PFSK-1 (cell line): ENCODE data around the gene USP48.
A peak's percentile ranks its signal among the peaks of the same experiment; 100 is the strongest.

Experiments
- FOXP2 ChIP-seq: optimal IDR thresholded peaks from 2 replicates; pipeline ENCODE3; 2011; ENCODE audit warnings: borderline replicate concordance, control low read depth, inconsistent platforms; ENCODE audit not compliant: insufficient read depth; ENCODE audit errors: extremely low read length, extremely low read depth
- POLR2AphosphoS5 ChIP-seq: IDR thresholded peaks from 2 replicates; pipeline ENCODE4 v1.6.1; 2012; ENCODE audit warnings: low read depth, mild to moderate bottlenecking, control low read depth, low read length, moderate library complexity
- REST ChIP-seq, 2 experiments: IDR thresholded peaks; 2 replicates each; pipeline versions ENCODE4 v1.6.1 to v1.8.0; 2011 to 2012; ENCODE audit warnings: low read depth in 2 of 2, low read length in 2 of 2, control low read depth in 1 of 2, inconsistent platforms in 1 of 2, mild to moderate bottlenecking in 1 of 2, moderate library complexity in 1 of 2; ENCODE audit not compliant: insufficient read depth in 1 of 2
- SIN3A ChIP-seq: IDR thresholded peaks from 2 replicates; pipeline ENCODE4 v1.6.1; 2012; ENCODE audit warnings: mild to moderate bottlenecking, low read length, moderate library complexity, borderline replicate concordance; ENCODE audit not compliant: insufficient read depth
- TAF1 ChIP-seq: IDR thresholded peaks from 2 replicates; pipeline ENCODE4 v1.6.1; 2012; ENCODE audit warnings: low read length, control low read depth, borderline replicate concordance; ENCODE audit not compliant: insufficient read depth

The USP48 gene

GRCh38 chr1:21662426-21663247 lies 120.3 kb downstream of the USP48 start:
- no peak for TF ChIP-seq POLR2AphosphoS5
- TF ChIP-seq REST (IDR thresholded peaks at IDR 0.05; ENCODE audit: insufficient read depth in 1 of 2, low read depth in 2 of 2, low read length in 2 of 2) = no peak
- no peak for TF ChIP-seq FOXP2

GRCh38 chr1:21661886-21662285 lies 121.1 kb downstream of the USP48 start:
- TF ChIP-seq FOXP2 = no peak
- TF ChIP-seq REST (IDR thresholded peaks at IDR 0.05; ENCODE audit: insufficient read depth in 1 of 2, low read depth in 2 of 2, low read length in 2 of 2) = no peak
- no peak for TF ChIP-seq TAF1
- no peak for TF ChIP-seq SIN3A
- no peak for TF ChIP-seq POLR2AphosphoS5

- TF ChIP-seq POLR2AphosphoS5 = no peak
- no peak for TF ChIP-seq FOXP2
- TF ChIP-seq TAF1 = no peak
- TF ChIP-seq REST (IDR thresholded peaks at IDR 0.05; ENCODE audit: insufficient read depth in 1 of 2, low read depth in 2 of 2, low read length in 2 of 2) = no peak
- TF ChIP-seq SIN3A = no peak
Observed at GRCh38 chr1:21659924-21660326, 123.0 kb downstream of the USP48 start.

- TF ChIP-seq POLR2AphosphoS5 (no peak), TAF1 (no peak), FOXP2 (peak; percentile 39), SIN3A (peak; percentile 84; the same call in 1 of the 2 replicates), REST (IDR thresholded peaks at IDR 0.05; ENCODE audit: insufficient read depth in 1 of 2, low read depth in 2 of 2, low read length in 2 of 2) (peak; percentile 94 to 98)
Observed at GRCh38 chr1:21659099-21659923, 123.6 kb downstream of the USP48 start.
